Fibroblast of skin of right biceps (primary cell): Measurements from ENCODE around the gene RPL29.
A peak's percentile ranks its signal among the peaks of the same experiment; 100 is the strongest.
"Not testable (repeated sequence)": the region's sequence is repeated elsewhere in the genome, so short reads cannot be mapped to it uniquely, and the experiment has no call there.

ENCODE experiments used
- DNase-seq: peaks from one replicate; pipeline ENCODE4 v3.0.0-alpha.2; 2013

The RPL29 gene

DNA sequence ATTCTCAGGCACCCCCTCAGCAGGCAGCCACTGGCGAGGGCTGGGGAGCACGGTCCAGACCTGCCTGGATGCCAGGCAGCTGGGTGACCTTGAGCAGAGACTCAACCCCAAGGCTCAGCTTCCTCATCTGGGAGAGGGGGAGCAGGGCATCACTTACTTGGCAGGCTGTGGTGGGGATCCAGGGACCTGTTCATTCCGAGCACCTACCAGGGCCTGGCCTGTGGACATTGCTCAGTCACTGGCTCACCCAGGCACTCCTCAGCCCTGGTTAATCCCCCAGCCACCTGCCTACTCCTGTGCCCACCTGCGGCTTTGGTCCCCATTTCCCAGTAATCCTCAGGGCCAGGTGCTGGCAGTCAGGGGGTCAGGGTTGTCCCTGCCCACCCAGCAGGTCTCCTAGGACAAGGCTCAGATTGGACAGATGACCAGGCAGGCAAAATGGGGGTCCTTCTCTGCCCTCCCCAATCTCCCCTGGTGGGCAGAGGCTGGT lies 9.3 kb upstream of the RPL29 start:
- no peak for DNase-seq

DNA sequence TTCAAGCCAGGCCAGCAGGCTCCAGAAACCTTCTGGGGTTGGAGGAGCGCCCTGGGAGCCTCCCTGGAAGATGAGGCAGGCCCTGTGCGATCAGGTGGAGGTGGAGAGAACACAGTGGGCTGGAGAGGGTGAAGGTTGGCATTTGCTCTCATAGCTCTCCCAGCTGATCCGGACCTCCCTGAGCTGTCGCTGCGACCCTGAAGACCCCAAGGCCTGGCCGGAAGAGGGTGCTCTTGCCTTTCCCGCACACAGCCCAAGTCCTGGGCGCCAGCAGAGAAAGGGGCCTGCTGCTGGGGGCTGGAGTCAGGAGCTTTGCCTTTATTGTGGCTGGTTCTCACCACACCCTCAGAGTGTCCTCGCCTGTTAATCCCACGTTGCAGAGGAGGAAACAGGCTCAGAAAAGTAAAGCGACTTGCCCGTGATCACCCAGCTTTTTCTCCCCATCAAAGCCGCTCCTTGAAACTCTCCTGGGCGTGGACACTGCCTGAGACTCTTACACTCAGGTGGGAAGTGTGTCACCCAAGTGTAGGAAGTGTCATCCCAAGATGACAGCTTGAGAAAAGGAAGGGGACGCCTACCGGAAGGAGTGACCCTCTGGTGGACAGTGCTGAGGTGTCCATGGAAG lies 8.6 kb upstream of the RPL29 start:
- peak; percentile 71 for DNase-seq

DNA sequence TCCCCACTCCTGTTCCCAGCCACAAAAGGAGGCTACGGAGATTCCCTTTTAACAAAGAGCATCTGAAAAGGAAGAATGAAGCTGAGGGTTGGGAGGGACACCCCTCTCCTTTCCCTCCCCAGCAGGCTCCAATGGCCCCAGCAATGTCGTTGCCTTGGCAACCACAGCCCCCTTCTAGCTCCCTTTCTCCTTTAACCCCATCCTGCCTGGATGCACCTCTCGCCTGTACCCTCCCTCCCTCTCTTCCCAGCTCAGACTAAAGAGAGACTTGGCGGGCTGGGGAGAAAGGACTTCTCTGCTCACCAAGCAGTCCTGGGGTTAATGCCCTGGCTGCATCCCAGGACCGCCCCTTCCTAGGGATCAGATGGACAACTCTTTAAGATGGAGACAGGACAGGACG lies 7.1 kb upstream of the RPL29 start:
- DNase-seq = no peak

DNA sequence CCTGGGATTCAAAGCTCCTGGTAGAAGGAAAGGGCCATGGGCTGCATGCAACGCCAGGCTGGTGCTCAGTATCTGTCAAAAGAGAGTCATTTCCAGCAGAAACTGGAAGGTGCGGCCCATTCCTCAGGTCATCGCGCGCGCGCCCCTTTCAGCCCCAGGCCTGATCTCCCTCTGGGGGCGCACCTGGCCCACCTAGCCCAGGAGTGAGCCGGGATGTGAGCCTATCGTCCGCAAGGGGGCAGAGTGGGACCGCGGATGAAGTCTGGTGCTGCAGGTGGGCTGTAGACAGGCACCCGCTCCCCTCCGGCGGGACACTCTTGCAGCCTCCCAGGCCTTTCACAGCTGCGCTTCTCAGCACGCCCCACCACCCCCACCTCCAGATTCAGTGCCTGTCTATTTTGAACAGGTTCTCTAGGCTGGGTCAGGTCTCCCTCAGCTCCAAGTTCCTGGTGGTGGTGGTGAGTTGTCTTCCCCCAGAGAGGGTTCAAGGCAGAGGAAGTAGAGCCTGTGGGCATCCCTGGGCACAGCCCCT lies 5.8 kb upstream of the RPL29 start:
- DNase-seq = peak; percentile 66

DNA sequence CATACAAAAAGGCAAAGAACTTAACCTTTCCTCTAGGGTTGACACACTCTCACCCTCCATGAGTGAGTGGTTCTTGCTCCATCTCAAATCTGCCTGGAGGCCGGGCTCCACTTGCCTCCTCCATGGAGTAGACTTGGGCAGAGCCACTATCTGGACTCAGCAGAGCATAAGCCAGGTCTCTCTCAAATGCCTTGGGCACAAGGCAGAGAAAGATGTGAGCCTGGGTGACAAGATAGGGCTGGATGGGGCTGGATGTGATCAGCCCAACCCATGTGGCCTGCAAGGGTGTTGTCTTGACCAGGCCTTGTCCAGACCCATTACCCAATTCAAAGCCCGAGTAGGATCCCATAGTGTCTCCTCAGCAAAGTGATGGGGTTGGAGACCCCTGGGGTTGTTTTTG lies 4.2 kb upstream of the RPL29 start:
- DNase-seq = no peak

DNA sequence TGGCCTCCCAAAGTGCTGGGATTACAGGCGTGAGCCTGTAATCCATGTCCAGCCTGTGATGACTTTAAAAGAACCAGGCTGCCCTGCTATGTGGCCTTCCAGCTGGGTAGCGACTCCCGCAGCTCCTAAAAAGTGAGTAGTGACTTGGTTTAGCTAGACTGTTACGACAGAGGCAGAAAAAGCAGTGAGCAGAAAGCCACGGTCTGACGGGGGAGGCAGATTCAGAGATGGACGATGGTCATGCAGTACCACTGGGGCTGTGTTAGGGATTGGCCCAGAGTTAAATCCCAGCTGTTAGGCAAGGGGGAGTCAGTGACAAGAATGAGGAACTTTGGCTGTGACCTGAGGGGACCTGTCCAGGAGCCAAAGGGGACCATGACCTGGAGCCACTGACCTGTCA lies 3.1 kb upstream of the RPL29 start:
- DNase-seq = no peak

DNA sequence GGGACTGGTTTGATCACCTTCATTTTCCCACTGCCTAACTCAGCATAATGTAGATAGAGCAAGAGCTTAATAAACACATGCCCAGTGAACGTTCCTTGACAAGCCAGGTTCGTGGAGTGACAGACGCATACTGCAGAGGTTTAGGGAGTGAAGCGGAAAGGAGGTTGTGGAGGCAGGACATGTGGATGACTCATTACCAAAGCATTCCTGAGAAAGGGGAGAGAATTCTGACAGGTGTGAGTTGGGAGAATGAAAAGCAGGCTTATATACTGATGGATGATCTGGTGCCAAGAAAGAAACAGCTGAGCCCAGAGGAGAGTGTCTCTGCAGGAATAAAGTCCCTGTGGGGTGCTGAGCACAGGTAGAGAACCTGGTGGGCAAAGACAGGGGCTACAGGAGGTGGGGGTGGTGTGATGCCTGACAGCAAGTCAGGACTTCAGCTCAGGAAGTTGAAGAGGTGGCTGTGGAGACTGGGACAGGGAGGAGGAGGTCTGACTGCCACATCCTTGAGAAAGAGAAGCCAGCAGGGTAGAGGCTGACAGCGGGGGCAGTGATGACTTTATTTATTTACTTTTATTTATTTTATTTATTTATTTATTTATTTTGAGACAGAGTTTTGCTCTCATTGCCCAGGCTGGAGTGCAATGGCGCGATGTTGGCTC lies 2.4 kb upstream of the RPL29 start:
- no peak for DNase-seq

DNA sequence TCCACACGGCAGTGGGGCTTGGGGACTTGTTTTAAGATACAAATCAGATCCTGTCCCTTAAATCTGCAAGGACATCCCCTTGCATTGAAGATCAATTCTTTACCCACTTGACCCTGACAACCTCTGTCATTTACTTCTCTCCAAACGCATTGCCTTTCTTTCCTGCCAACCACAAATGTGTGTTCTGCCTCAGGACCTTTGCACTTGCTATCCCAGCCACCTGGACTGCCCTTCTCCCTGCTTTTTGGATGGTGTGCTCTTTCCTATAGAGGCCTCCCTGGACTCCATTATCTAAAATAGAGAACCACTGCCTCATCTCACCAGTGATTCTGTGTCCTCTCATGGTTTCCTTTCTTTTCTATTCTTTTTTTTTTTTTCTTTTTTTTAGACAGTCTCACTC lies 1.5 kb upstream of the RPL29 start:
- no peak for DNase-seq

DNA sequence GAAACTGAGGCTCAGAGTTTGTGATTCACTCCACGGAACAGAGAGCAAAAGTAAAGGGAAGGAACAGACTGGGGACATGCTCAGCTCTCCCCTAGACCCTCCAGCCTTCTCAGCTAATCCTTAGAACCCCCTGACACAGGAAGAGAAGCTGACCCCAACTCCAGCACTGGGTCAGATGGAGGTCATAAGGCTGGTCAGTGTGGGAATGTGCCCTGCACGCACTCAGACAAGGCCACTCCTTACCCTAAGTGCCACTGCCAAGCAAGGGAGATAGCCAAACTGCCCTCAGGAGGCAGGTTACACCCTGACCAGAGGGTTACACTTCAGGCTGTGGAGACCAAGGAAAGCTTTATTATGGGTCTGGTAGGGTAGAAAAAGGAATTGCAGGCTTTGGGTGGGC lies 1.2 kb downstream of the RPL29 start:
- DNase-seq = no peak

DNA sequence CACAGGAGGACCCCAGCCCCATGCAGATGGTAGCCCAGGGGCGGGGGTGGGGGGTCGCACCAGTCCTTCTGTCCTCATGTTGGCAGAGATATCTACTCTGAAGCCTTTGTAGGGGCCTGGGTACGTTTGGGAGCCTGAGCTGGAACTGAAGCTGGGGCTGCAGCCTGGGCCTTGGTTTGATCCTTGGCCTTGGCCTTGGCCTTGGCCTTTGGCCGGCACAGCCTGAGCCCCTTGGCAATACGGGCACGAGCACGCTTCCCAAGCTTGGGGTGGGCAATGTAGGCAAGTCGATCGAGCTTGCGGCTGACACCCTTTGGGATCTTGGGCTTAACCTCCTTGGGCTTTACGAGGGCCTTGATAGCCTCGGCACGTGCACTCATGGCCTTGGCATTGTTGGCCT lies 2.0 kb downstream of the RPL29 start:
- DNase-seq = not testable (repeated sequence)

DNA sequence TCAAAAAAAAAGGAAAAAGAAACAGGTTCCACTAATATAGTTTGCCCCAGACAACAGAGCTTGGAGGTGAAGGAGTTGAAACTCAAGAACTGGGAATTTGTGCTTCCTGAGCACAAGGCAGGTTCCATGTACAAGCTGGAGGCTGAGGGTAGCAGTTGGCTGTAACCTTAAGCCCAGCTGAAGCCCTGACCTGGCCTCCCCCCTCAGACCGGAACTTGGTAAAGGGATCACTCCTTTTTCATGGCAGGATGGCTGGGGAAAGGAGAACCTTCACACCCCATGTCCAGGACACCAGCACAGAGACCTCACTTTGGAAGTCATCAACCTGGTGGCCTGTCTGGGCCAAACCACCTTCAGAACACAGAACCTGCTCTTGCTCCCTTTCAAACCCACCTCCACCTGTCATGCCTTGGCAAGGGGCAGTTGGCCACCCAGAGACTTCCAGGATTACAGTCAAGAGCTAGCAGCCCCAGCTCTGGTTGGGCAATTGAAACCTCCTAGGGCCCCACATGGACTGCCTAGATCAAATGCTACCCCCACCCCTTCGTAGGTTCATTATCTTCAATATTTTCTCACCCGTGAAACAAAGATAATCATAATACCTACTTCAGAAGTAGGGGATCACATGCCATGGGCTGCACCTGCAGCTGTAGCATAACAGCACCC lies 3.5 kb downstream of the RPL29 start:
- no peak for DNase-seq

DNA sequence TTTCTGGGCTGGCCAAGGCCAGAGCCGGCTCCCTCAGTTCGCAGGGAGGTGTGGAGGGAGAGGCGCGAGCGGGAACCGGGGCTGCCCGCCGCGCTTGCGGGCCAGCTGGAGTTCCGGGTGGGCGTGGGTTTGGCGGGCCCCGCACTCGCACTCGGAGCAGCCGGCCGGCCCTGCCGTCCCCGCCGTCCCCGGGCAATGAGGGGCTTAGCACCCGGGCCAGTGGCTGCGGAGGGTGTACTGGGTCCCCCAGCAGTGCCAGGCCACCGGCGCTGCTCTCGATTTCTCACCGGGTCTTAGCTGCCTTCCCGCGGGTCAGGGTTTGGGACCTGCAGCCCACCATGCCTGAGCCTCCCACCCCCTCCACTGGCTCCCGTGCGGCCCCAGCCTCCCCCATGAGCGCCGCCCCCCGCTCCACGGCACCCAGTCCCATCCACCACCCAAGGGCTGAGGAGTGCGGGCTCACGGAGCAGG lies 5.2 kb downstream of the RPL29 start:
- DNase-seq = not testable (repeated sequence)

DNA sequence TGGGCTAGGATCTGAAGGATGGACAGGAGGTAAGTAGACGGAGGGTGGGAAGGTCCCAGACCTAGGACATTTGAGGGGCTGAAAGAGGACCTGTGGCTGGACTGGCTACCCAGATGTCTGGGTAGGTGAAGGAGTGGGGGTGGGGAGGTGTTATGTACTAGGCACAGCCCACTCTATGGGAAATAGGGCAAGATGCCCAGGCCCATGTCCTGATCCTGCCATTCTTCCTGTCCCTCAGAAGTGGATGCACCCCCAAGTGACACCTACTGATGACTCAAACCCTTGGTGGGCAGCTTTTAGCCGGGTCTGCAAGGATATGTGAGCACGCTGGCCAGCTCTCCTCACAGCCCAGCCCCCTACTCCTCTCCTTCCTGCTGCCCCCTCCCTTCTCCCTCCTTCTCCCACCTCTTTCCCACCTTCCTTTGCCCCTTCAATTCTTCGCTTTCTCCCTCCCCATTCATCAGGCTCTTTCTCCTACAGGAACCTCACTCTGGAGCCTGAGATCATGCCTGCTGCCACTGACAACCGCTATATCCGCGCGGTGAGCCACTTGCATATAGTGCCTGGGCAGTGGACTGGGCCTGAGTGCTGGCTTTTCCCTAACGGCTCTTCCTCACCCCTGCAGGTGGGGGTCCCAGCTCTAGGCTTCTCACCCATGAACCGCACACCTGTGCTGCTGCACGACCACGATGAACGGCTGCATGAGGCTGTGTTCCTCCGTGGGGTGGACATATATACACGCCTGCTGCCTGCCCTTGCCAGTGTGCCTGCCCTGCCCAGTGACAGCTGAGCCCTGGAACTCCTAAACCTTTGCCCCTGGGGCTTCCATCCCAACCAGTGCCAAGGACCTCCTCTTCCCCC lies 7.2 kb downstream of the RPL29 start:
- DNase-seq = no peak

DNA sequence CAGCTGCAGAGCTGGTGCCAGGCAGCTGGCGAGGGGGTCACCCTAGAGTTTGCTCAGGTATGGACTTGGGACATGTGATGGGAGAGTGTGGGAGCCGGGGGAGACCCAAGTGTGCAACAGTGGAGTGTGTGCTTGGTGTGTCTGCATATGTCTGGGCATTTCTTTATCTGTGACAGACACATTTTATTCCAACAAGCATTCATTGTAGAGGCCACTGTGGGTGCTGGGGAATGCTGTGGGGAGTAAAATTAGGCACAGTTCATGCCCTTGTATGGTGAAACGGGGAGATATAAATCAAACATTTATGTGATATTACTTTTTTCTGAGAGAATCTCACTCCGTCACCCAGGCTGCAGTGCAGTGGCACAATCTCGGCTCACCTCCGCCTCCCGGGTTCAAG lies 8.1 kb downstream of the RPL29 start:
- no peak for DNase-seq

DNA sequence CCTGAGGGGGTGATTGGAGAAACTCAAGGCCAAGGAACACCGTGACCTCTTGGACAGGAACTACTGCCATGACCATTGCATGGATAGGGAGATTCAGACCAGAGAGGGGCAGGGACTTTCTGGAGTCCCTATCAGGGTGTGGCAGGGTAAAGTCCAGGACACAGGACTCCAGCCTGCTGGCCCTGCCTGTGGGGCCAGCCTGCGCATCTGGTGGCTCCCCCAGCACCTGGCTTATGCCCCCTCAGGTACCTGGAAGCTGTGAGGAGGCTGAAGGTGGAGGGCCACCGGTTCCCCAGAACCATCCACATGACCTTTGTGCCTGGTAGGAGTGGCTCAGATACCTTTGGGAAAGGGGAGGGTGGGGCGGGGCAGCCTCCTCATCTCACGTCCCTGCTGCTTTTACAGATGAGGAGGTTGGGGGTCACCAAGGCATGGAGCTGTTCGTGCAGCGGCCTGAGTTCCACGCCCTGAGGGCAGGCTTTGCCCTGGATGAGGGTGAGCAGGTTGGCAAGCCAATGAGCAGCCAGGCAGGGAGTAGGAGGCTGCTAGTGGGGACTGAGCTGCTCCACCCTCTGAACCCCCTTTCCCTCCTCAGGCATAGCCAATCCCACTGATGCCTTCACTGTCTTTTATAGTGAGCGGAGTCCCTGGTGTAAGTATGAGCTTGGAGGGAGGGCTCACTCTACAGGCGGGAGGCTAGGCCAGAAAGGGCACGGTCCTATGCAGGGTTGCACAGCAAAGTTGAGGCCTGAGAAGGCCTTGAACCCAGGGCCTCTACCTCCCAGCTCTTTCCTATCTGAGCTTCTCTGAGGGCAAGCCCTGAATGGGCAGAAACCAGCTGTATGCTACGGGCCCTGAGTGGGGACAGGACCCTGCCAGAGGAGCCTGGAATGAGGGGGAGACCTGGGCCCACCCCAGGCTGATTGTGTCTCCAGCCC lies 9.4 kb downstream of the RPL29 start:
- DNase-seq = no peak

DNA sequence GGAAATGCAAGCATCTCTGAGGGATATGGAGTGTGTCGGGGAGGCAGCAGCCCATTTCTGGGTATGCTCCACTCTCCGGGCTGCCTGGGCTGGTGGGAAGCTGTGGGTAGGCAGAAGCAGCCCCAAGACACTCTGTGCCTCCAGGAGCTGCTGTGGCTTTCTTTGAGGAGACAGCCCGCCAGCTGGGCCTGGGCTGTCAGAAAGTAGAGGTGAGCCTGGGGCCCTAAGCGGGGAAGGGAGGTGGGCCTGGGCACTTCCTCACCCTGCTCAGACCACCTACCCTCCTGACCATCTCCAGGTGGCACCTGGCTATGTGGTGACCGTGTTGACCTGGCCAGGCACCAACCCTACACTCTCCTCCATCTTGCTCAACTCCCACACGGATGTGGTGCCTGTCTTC lies 10.6 kb downstream of the RPL29 start:
- DNase-seq = no peak

DNA sequence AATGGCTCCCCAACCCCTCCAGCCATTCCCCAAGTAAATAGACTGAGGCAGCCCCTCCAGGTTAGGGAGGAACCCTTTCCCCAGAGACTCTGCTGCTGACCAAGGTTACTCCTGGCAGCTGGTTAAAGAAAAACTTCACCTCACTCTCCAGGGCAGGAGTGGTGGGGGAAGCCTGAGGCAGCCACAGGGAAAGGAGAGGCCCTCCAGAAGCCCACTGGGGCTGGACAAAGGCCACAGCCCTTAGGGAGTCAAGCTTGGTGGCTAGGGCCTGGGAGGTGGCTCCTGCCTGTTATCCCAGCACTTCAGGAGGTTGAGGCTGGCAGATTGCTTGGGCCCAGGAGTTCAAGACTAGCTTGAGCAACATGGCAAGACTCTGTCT lies 11.4 kb downstream of the RPL29 start:
- no peak for DNase-seq

DNA sequence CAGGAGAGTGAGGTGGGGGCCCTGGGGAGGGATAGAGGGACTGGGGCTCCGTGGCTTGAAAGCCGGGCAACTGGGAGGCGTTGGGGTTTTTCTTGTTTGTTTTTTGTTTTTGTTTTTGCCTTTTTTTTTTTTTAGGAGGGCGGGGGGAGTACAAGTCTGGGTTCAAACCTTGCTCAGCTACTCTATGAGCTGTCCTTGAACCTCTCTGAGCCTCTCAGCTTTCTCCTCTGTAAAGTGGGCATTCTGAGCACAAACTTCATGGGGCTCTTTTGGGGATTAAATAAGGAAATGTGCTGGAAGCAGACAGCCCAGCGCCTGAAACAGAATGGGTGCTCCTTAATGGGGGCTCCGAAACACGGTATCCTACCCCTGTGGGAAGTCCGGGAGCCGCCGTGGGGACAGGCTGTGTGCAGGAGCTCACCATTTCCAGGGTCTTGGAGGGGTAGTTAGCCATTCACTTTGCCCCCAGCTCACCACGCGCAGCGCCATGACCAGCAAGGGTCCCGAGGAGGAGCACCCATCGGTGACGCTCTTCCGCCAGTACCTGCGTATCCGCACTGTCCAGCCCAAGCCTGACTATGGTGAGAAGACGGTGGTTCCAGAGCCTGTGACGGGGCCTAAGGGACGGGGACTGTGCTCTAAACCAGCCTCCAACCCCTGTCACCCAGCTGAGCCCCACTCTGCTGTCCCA lies 12.0 kb downstream of the RPL29 start:
- no peak for DNase-seq

DNA sequence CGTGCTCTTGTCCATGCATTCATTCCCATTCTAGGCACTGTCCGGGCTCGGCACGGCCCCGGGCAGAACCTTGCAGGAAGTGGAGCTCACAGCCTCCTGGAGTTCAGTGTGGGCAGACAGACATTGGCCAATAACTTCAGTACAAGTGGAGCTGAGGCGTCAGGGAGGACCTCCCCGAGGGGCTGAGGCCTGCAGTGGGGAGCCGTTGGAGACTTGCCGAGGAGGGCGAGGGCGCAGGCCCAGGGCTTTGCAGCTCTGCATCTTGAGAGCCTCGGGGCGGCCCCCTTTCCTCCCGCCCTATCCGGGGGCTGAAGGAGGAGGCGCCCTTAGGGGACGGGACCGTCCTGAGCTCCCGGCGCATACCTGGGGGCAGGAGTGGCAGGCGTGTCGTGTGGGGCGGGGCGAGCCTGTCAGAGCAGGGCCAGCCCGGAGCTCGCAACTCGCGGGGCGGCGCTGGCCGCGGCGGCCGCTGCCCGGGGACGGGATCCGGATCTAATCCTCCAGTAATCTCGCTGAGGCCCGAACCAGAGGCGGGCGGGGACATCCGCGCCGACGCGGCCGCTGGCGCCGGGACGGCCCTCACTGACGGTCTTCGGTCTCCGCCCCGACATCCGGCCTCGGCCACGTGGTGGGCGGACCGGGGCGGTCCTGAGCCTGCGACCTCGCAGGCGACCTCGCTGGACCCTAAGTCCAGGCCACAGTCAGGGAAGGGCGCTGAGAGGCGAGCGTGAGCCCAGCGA lies 12.7 kb downstream of the RPL29 start, which contains the start of gene ACY1:
ACY1 (plus strand) TSS at position 698 of the 740 bp plus-strand sequence. CDS start 530 bp downstream, outside the sequence.
- peak; percentile 82 for DNase-seq

DNA sequence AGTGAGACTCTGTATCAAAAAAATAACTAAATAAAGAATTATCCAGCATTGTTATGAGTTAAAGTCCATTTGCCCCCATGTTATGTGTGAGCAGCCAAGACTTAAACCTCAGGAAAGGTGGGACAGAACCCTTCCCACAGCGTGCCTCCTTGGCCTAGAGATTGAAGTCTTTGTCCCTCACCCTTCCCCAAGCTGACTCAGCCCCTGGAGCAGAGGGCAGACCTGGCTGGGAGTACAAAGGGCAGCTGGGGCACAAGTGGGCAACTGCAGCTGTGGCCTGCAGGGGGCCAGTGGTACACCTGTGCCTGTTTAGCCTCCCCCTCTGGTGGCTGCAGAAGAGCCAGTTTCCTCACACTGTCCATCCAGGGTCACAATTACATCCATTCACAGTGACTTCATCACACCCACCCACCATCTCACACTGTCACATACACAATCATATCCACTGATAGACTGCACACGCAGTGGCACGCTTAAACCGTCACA lies 13.3 kb downstream of the RPL29 start:
- no peak for DNase-seq
